ENCODE measurements around the gene PPP2CA.

DNA sequence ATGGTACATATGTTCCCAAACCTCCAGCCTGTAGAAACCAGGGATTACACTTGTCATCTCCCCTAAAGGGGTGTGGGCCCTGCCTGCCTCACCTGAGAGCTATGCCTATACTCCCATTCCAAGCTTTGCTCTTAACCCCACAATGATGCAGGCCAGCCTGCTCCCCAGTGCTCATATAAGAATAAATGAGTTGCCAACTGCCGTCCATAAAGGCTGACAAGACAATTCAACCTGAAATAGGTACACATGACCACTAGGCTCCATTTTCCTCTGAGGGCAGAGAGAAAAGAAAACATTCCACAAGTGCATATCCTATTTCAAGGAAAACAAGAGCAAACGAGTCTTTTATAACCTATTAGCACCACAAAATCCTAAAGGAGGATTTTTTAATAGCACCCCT is 77.6 kb downstream of the PPP2CA start:
- TF ChIP-seq JUND (IDR thresholded peaks at IDR 0.05; ENCODE audit: low read length) (no peak), SP1 (IDR thresholded peaks at IDR 0.05; ENCODE audit: low read depth, low read length) (no peak), RAD21 (IDR thresholded peaks at IDR 0.05 in 1 of 2, conservative IDR thresholded peaks at IDR 0.05 in 1 of 2; ENCODE audit: low read depth in 2 of 2, low read length in 2 of 2) (no peak), EZH2 (IDR thresholded peaks at IDR 0.05; ENCODE audit: low read depth, low read length, severe bottlenecking) (no peak), POLR2A (IDR thresholded peaks at IDR 0.05; ENCODE audit: control extremely low read depth in 1 of 2, low read depth in 2 of 2, low read length in 2 of 2) (no peak), SIN3A (conservative IDR thresholded peaks at IDR 0.05 in 1 of 2, IDR thresholded peaks at IDR 0.05 in 1 of 2; ENCODE audit: low read depth in 1 of 2, low read length in 2 of 2) (no peak), TEAD4 (IDR thresholded peaks at IDR 0.05; ENCODE audit: low read depth, low read length) (no peak), BCL11A (IDR thresholded peaks at IDR 0.05; ENCODE audit: low read depth in 2 of 2, low read length in 2 of 2) (no peak), EGR1 (IDR thresholded peaks at IDR 0.05; ENCODE audit: borderline replicate concordance, low read depth, low read length) (no peak), TBP (IDR thresholded peaks at IDR 0.05; ENCODE audit: low read depth, low read length) (no peak), CREB1 (IDR thresholded peaks at IDR 0.05) (no peak)
- TF ChIP-seq, protein P1, sequence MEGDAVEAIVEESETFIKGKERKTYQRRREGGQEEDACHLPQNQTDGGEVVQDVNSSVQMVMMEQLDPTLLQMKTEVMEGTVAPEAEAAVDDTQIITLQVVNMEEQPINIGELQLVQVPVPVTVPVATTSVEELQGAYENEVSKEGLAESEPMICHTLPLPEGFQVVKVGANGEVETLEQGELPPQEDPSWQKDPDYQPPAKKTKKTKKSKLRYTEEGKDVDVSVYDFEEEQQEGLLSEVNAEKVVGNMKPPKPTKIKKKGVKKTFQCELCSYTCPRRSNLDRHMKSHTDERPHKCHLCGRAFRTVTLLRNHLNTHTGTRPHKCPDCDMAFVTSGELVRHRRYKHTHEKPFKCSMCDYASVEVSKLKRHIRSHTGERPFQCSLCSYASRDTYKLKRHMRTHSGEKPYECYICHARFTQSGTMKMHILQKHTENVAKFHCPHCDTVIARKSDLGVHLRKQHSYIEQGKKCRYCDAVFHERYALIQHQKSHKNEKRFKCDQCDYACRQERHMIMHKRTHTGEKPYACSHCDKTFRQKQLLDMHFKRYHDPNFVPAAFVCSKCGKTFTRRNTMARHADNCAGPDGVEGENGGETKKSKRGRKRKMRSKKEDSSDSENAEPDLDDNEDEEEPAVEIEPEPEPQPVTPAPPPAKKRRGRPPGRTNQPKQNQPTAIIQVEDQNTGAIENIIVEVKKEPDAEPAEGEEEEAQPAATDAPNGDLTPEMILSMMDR (IDR thresholded peaks at IDR 0.05; ENCODE audit: control extremely low read depth in 1 of 3, insufficient read depth in 1 of 3, low read depth in 1 of 3, low read length in 3 of 3): no peak
